Tibial nerve (tissue), 3 donors: ENCODE results near the gene SFMBT2.

Experiments used
- EP300 ChIP-seq, 2 donors: sonication (generic); formaldehyde crosslinking; IDR thresholded peaks; one replicate each; pipeline ENCODE4 v1.6.1; 2017; ENCODE audit warnings: antibody characterized with exemption in 2 of 2, mild to moderate bottlenecking in 1 of 2
- POLR2A ChIP-seq, 2 donors: fragments of 450-650 bp; IDR thresholded peaks; one replicate each; pipeline ENCODE4 v1.6.1; 2017; ENCODE audit warnings: antibody characterized with exemption in 2 of 2, mild to moderate bottlenecking in 2 of 2, moderate library complexity in 2 of 2

- TF ChIP-seq EP300 (IDR thresholded peaks at IDR 0.05) (no peak), POLR2A (IDR thresholded peaks at IDR 0.05) (no peak)
Measured at GRCh38 chr10:7458556-7458955, 47.7 kb upstream of the SFMBT2 start.
